HG03060 (cell line): ENCODE results near the gene PROZ.
"Not testable (repeated sequence)": the region's sequence is repeated elsewhere in the genome, so short reads cannot be mapped to it uniquely, and the experiment has no call there.

Experiments used
- ATAC-seq: cut with Tn5 transposase; IDR thresholded peaks from one replicate; pipeline ENCODE4 v1.9.1; 2021; ENCODE audit warnings: low read depth, moderate number of reproducible peaks; ENCODE audit not compliant: unreplicated experiment

The PROZ gene

GRCh38 chr13:113153810-113154748 is 4.4 kb upstream of the PROZ start:
- ATAC-seq = no peak

GRCh38 chr13:113155201-113155600 is 3.2 kb upstream of the PROZ start:
- no peak for ATAC-seq

- no peak for ATAC-seq
Measured at GRCh38 chr13:113155982-113156655, 2.3 kb upstream of the PROZ start.

GRCh38 chr13:113157206-113157928 is 1.1 kb upstream of the PROZ start:
- no peak for ATAC-seq

- no peak for ATAC-seq
Measured at GRCh38 chr13:113158946-113159345, 498 bp downstream of the PROZ start.

- ATAC-seq = no peak
Measured at GRCh38 chr13:113159701-113160100, 1.3 kb downstream of the PROZ start.

- no peak for ATAC-seq
Measured at GRCh38 chr13:113160983-113161382, 2.5 kb downstream of the PROZ start.

- ATAC-seq = no peak
Measured at GRCh38 chr13:113161433-113161832, 3.0 kb downstream of the PROZ start.

- not testable (repeated sequence) for ATAC-seq
Measured at GRCh38 chr13:113161975-113162374, 3.5 kb downstream of the PROZ start.

- ATAC-seq = no peak
Measured at GRCh38 chr13:113162783-113163685, 4.6 kb downstream of the PROZ start.

GRCh38 chr13:113164492-113164891 is 6.0 kb downstream of the PROZ start:
- no peak for ATAC-seq

GRCh38 chr13:113166266-113166665 is 7.8 kb downstream of the PROZ start:
- ATAC-seq = no peak

GRCh38 chr13:113166681-113167080 is 8.2 kb downstream of the PROZ start:
- no peak for ATAC-seq

GRCh38 chr13:113167155-113167554 is 8.7 kb downstream of the PROZ start:
- no peak for ATAC-seq

GRCh38 chr13:113167575-113167974 is 9.1 kb downstream of the PROZ start:
- no peak for ATAC-seq

GRCh38 chr13:113168211-113168610 is 9.8 kb downstream of the PROZ start:
- no peak for ATAC-seq

GRCh38 chr13:113169277-113170272 is 11.1 kb downstream of the PROZ start:
- ATAC-seq = no peak

- ATAC-seq = no peak
Measured at GRCh38 chr13:113170511-113170910, 12.1 kb downstream of the PROZ start.
